ENCODE measurements around the gene TTPAL.

Gene TTPAL

GRCh38 chr20:44430270-44431065 is 45.2 kb upstream of the TTPAL start:
- FAIRE-seq: no peak
- no peak for TF ChIP-seq POLR2AphosphoS5 (IDR thresholded peaks at IDR 0.05; ENCODE audit: low read depth, low read length)
- no peak for TF ChIP-seq SPI1 (IDR thresholded peaks at IDR 0.05; ENCODE audit: low read depth, low read length)
- no peak for TF ChIP-seq PAX5 (IDR thresholded peaks at IDR 0.05; ENCODE audit: insufficient read depth, low read length, severe bottlenecking)
- no peak for DNase-seq (ENCODE audit: insufficient read length, low spot score)

GRCh38 chr20:44431118-44431501 is 44.6 kb upstream of the TTPAL start:
- DNase-seq (ENCODE audit: insufficient read length, low spot score) (no peak), FAIRE-seq (no peak)
- TF ChIP-seq POU2F2 (IDR thresholded peaks at IDR 0.05; ENCODE audit: low read depth, low read length): no peak
- TF ChIP-seq SPI1 (IDR thresholded peaks at IDR 0.05; ENCODE audit: low read depth, low read length): no peak
- TF ChIP-seq POLR2AphosphoS5 (IDR thresholded peaks at IDR 0.05; ENCODE audit: low read depth, low read length): no peak
- no peak for TF ChIP-seq POLR2A (IDR thresholded peaks at IDR 0.05; ENCODE audit: low read depth, low read length)
- TF ChIP-seq PAX5 (IDR thresholded peaks at IDR 0.05; ENCODE audit: insufficient read depth, low read length, severe bottlenecking): no peak
- TF ChIP-seq TAF1 (IDR thresholded peaks at IDR 0.05; ENCODE audit: low read depth, low read length): no peak

- no peak for TF ChIP-seq POU2F2 (IDR thresholded peaks at IDR 0.05; ENCODE audit: low read depth, low read length)
- DNase-seq (ENCODE audit: insufficient read length, low spot score): no peak
- FAIRE-seq: no peak
Observed at GRCh38 chr20:44431502-44432234, 44.0 kb upstream of the TTPAL start.

GRCh38 chr20:44432618-44433577 is 42.8 kb upstream of the TTPAL start:
- FAIRE-seq: no peak
- TF ChIP-seq TAF1 (IDR thresholded peaks at IDR 0.05; ENCODE audit: low read depth, low read length) (no peak), POU2F2 (IDR thresholded peaks at IDR 0.05; ENCODE audit: low read depth, low read length) (no peak), PAX5 (IDR thresholded peaks at IDR 0.05; ENCODE audit: insufficient read depth, low read length, severe bottlenecking) (no peak), POLR2AphosphoS5 (IDR thresholded peaks at IDR 0.05; ENCODE audit: low read depth, low read length) (no peak), POLR2A (IDR thresholded peaks at IDR 0.05; ENCODE audit: low read depth, low read length) (no peak), SPI1 (IDR thresholded peaks at IDR 0.05; ENCODE audit: low read depth, low read length) (no peak)
- no peak for DNase-seq (ENCODE audit: insufficient read length, low spot score)

GRCh38 chr20:44433751-44434538 is 41.7 kb upstream of the TTPAL start:
- TF ChIP-seq POLR2AphosphoS5 (IDR thresholded peaks at IDR 0.05; ENCODE audit: low read depth, low read length): no peak
- no peak for TF ChIP-seq POU2F2 (IDR thresholded peaks at IDR 0.05; ENCODE audit: low read depth, low read length)
- TF ChIP-seq SPI1 (IDR thresholded peaks at IDR 0.05; ENCODE audit: low read depth, low read length): no peak
- TF ChIP-seq POLR2A (IDR thresholded peaks at IDR 0.05; ENCODE audit: low read depth, low read length): no peak
- no peak for TF ChIP-seq PAX5 (IDR thresholded peaks at IDR 0.05; ENCODE audit: insufficient read depth, low read length, severe bottlenecking)
- no peak for DNase-seq (ENCODE audit: insufficient read length, low spot score)
- no peak for FAIRE-seq

GRCh38 chr20:44435630-44436335 is 39.9 kb upstream of the TTPAL start:
- no peak for DNase-seq (ENCODE audit: insufficient read length, low spot score)
- no peak for FAIRE-seq
- TF ChIP-seq SPI1 (IDR thresholded peaks at IDR 0.05; ENCODE audit: low read depth, low read length): peak; percentile 20; the same call in 1 of the 2 replicates
- no peak for TF ChIP-seq POU2F2 (IDR thresholded peaks at IDR 0.05; ENCODE audit: low read depth, low read length)
- TF ChIP-seq PAX5 (IDR thresholded peaks at IDR 0.05; ENCODE audit: insufficient read depth, low read length, severe bottlenecking): no peak

- no peak for TF ChIP-seq SPI1 (IDR thresholded peaks at IDR 0.05; ENCODE audit: low read depth, low read length)
- TF ChIP-seq TAF1 (IDR thresholded peaks at IDR 0.05; ENCODE audit: low read depth, low read length): no peak
- no peak for TF ChIP-seq PAX5 (IDR thresholded peaks at IDR 0.05; ENCODE audit: insufficient read depth, low read length, severe bottlenecking)
- FAIRE-seq (no peak), DNase-seq (ENCODE audit: insufficient read length, low spot score) (no peak)
Observed at GRCh38 chr20:44436393-44436792, 39.3 kb upstream of the TTPAL start.

GRCh38 chr20:44437497-44437896 is 38.2 kb upstream of the TTPAL start:
- TF ChIP-seq POLR2A (IDR thresholded peaks at IDR 0.05; ENCODE audit: low read depth, low read length) (no peak), POU2F2 (IDR thresholded peaks at IDR 0.05; ENCODE audit: low read depth, low read length) (no peak), PAX5 (IDR thresholded peaks at IDR 0.05; ENCODE audit: insufficient read depth, low read length, severe bottlenecking) (no peak), TAF1 (IDR thresholded peaks at IDR 0.05; ENCODE audit: low read depth, low read length) (no peak), SPI1 (IDR thresholded peaks at IDR 0.05; ENCODE audit: low read depth, low read length) (no peak), POLR2AphosphoS5 (IDR thresholded peaks at IDR 0.05; ENCODE audit: low read depth, low read length) (no peak)
- FAIRE-seq: no peak
- no peak for DNase-seq (ENCODE audit: insufficient read length, low spot score)
